GM12801 (cell line): ENCODE measurements around the gene DAPK1.

Experiments
- TF ChIP-seq, protein P1 (sequence below): IDR thresholded peaks from one replicate; pipeline ENCODE4 v1.5.1; 2011; ENCODE audit warnings: control low read depth; ENCODE audit not compliant: insufficient read length; ENCODE audit errors: extremely low read depth

DAPK1 gene

DNA sequence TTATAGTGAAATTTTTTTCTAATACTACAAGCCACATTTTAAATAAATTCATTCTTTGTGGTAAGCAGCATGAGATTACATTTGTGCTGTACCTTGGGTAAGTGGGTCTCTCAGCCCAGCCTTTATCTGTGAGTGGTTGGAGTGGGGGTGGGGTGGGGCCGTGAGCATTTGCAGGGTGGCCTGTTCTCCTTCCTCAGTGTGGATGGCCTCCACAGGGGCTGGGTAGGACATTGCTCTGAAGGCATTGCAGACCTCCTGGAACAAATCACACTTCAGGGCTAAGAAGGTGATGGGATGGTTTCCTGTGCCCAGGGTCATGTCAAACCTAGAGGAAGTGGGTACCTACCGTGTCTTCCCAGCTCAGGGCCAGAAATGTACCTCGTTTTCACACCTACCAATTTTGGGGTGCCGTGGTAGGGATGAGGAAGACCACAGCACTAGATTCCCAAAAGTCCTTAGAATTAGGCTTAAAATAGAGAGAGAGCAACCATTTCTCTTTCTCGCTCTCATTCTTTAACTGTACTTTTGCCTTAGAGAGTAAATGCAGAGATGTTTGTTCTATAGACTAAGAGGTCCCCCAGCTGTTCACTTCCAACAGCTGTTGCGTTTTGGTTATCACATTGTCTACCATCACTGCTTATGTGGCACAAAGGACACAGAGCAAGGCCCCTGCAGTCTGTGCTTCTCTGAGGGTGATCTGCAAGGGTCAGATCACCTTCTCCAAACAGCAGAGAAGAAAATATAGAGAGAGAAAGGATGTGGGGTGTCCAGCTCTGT lies 144.9 kb downstream of the DAPK1 start:
- TF ChIP-seq, protein P1, sequence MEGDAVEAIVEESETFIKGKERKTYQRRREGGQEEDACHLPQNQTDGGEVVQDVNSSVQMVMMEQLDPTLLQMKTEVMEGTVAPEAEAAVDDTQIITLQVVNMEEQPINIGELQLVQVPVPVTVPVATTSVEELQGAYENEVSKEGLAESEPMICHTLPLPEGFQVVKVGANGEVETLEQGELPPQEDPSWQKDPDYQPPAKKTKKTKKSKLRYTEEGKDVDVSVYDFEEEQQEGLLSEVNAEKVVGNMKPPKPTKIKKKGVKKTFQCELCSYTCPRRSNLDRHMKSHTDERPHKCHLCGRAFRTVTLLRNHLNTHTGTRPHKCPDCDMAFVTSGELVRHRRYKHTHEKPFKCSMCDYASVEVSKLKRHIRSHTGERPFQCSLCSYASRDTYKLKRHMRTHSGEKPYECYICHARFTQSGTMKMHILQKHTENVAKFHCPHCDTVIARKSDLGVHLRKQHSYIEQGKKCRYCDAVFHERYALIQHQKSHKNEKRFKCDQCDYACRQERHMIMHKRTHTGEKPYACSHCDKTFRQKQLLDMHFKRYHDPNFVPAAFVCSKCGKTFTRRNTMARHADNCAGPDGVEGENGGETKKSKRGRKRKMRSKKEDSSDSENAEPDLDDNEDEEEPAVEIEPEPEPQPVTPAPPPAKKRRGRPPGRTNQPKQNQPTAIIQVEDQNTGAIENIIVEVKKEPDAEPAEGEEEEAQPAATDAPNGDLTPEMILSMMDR: no peak

DNA sequence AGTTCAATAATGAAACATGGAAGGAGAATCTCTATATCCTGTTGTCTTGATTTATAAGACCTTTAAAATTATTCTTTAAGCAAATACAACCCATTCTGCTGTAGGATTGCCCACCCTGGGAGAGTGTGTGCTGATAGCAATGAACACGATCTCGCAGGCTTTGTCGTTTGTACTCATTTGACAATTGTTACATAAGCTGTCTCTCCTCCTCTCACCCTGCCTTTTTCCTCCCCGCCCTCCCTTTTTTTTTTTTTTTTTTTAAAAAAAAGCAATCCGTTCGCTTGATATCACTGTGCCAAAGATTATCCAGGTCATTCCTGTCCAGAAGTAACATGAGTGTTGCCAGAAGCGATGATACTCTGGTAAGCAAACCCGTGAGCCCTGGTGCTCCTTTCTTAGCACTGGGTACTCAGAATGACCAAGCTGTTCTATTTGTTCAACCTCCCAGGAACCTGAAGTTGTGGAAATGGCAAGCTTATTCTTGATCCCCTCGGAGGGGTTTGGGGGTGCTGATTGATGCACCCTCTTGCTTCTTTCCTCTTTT lies 145.5 kb downstream of the DAPK1 start:
- TF ChIP-seq, protein P1: no peak

DNA sequence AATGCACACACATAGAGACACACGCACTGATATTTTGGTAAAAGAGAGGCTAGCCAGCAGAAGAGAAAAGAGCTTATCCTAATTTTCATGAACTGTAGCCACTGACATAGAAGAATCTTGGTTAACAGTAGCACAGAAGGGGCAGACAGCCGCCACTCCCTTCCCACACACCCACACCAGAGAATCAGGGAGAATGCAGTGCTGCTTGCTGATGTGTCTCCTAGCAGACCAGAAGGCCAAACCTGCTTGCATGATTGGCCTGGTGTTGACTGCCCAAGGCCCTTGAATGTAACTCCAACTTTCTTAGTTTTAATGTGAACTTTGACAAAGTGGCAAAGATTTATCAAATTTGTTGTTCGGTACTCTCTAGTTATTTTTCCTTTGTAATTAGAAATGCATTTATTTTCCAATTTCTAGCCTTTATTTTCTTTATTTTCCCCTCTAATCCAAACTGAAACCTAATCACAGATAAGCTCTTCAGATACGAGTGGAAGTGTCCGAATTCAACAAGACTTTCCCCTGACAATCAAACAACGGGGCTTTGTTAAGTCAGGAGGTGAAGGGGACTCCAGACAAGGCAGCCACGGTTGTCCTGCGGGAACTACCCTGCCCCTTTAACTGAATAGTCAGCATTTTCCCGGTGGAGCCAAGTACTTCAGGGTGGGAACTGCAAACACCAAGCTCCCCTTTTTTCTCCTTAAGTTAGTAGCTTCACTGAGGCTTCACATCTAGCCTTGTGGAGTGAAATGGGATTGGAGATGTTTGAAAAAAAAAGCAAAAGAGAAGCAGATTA lies 146.3 kb downstream of the DAPK1 start:
- TF ChIP-seq, protein P1: no peak

DNA sequence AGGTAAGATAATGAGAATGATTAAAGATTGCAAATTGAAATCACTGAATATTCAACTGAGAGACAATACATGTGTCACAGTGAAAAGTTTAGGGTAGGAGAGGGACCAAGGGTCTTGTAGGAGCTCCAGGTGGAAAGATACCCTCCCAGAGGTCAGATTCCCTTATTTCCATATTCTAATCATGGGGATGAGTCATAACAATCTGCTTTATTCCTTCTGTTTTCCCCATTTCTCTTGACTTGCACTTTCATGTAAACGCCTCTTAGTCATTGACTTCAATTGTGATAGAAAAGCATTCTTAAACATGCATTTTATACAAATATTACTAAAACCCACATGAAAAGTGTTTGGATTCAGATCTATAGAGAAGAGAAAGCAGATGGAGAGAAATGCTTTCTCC lies 147.0 kb downstream of the DAPK1 start:
- TF ChIP-seq, protein P1: no peak

DNA sequence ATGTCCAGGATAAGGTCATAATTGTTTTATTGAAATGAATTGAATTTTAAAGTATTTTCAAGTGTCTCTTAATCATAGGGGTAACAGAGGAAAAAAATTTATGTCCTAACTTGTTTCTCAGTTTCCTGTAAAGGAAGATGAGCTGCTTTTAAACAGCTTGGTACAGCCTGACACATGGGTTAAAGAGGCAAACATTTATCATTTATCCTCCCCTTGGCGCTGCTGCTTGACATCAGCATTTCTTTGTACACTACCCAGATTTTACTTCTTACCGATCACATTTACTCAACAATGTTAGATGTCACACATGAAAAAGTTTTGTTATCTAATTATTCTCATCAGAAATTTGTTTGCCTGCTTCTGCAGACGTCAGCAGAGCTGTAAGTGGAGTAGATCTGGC lies 148.9 kb downstream of the DAPK1 start:
- TF ChIP-seq, protein P1: no peak

DNA sequence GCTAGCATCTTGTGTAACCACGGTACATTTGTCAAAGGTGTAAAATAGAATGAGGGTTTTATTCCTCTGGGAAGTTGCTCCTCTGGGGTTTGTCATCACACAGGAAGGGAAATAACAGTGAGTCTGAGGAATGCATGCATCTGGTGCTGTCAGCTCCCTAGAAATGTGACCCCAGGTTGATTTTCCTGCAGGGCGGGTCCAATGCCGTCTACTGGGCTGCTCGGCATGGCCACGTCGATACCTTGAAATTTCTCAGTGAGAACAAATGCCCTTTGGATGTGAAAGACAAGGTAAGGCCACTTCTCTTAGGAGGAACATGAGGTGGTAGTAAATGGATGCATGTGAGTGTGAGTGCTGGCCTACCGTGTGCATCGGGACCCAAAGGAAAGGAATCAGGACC lies 149.4 kb downstream of the DAPK1 start:
- TF ChIP-seq, protein P1: no peak

DNA sequence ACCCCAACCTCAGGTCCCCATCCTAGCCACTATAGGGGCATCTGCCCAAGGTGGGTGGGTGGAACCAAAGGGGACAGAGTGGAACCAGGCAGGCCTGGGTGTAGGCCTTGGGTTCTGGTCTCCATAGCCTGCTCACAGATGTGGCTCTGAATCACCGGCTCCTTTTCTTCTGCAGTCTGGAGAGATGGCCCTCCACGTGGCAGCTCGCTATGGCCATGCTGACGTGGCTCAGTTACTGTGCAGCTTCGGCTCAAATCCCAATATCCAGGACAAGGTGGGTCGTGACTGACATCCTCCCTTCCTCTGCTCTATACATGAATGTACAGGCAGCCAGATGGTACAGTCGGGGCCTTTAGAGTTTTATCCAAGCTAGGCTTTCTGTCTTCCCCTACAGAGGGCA lies 150.9 kb downstream of the DAPK1 start:
- TF ChIP-seq, protein P1: no peak
